KOPT-K1 (cell line): ENCODE results near the gene PIP5K1B.

Source experiments
- H3K27ac ChIP-seq: fragments of 200-600 bp; sonication (generic); 2 replicates; pipeline ENCODE4 v1.5.1; 2016; ENCODE audit warnings: antibody characterized with exemption, mild to moderate bottlenecking, low read depth, low read length; ENCODE audit not compliant: poor library complexity, severe bottlenecking
- H3K36me3 ChIP-seq: fragments of 200-600 bp; sonication (generic); 2 replicates; pipeline ENCODE4 v1.5.1; 2017; ENCODE audit warnings: antibody characterized with exemption, mild to moderate bottlenecking, low read length, moderate library complexity; ENCODE audit not compliant: insufficient read depth
- H3K9me3 ChIP-seq: fragments of 200-600 bp; sonication (generic); 2 replicates; pipeline ENCODE4 v1.5.1; 2017; ENCODE audit warnings: antibody characterized with exemption, low read length, mild to moderate bottlenecking; ENCODE audit not compliant: insufficient read depth, poor library complexity, severe bottlenecking

PIP5K1B gene

GRCh38 chr9:68717552-68718443 is 12.8 kb downstream of the PIP5K1B start:
- Histone ChIP-seq H3K36me3 (no peaks in the 10 kb centered on the region), H3K9me3 (no peaks in the 10 kb centered on the region), H3K27ac (no peak overlapping the region)

GRCh38 chr9:68719847-68720246 is 14.8 kb downstream of the PIP5K1B start:
- Histone ChIP-seq H3K27ac (no peak overlapping the region), H3K36me3 (no peaks in the 10 kb centered on the region), H3K9me3 (peaks cover 6% of the 10 kb centered on the region)

GRCh38 chr9:68720656-68721313 is 15.7 kb downstream of the PIP5K1B start:
- Histone ChIP-seq H3K36me3 (no peaks in the 10 kb centered on the region), H3K27ac (no peak overlapping the region), H3K9me3 (peaks cover 6% of the 10 kb centered on the region)

GRCh38 chr9:68721666-68722330 is 16.8 kb downstream of the PIP5K1B start:
- Histone ChIP-seq H3K36me3 (no peaks in the 10 kb centered on the region), H3K27ac (no peak overlapping the region), H3K9me3 (peaks cover 6% of the 10 kb centered on the region)

- Histone ChIP-seq H3K9me3 (peaks cover 6% of the 10 kb centered on the region), H3K36me3 (no peaks in the 10 kb centered on the region), H3K27ac (no peak overlapping the region)
Measured at GRCh38 chr9:68725070-68725469, 20.0 kb downstream of the PIP5K1B start.

GRCh38 chr9:68726489-68726888 is 21.4 kb downstream of the PIP5K1B start:
- no peaks in the 10 kb centered on the region for H3K36me3 ChIP-seq
- H3K9me3 ChIP-seq, result peaks cover 6% of the 10 kb centered on the region
- H3K27ac ChIP-seq, result no peak overlapping the region

GRCh38 chr9:68727636-68728035 is 22.6 kb downstream of the PIP5K1B start:
- Histone ChIP-seq H3K9me3 (peaks cover 6% of the 10 kb centered on the region), H3K36me3 (no peaks in the 10 kb centered on the region), H3K27ac (no peak overlapping the region)

GRCh38 chr9:68728731-68729130 is 23.7 kb downstream of the PIP5K1B start:
- no peak overlapping the region for H3K27ac ChIP-seq

GRCh38 chr9:68730570-68731235 is 25.7 kb downstream of the PIP5K1B start:
- no peak overlapping the region for H3K27ac ChIP-seq
- H3K36me3 ChIP-seq, result no peaks in the 10 kb centered on the region
- no peaks in the 10 kb centered on the region for H3K9me3 ChIP-seq

More at GRCh38 chr9:68728731-68729130, 23.7 kb downstream of the PIP5K1B start:
- Histone ChIP-seq H3K36me3 (no peaks in the 10 kb centered on the region), H3K9me3 (peaks cover 6% of the 10 kb centered on the region)

GRCh38 chr9:68731857-68732256 is 26.8 kb downstream of the PIP5K1B start:
- Histone ChIP-seq H3K36me3 (no peaks in the 10 kb centered on the region), H3K9me3 (no peaks in the 10 kb centered on the region), H3K27ac (no peak overlapping the region)

GRCh38 chr9:68732405-68733020 is 27.5 kb downstream of the PIP5K1B start:
- Histone ChIP-seq H3K36me3 (no peaks in the 10 kb centered on the region), H3K27ac (no peak overlapping the region), H3K9me3 (no peaks in the 10 kb centered on the region)

GRCh38 chr9:68733021-68733405 is 28.0 kb downstream of the PIP5K1B start:
- no peak overlapping the region for H3K27ac ChIP-seq
- no peaks in the 10 kb centered on the region for H3K9me3 ChIP-seq
- no peaks in the 10 kb centered on the region for H3K36me3 ChIP-seq

- Histone ChIP-seq H3K36me3 (no peaks in the 10 kb centered on the region), H3K27ac (no peak overlapping the region), H3K9me3 (no peaks in the 10 kb centered on the region)
Measured at GRCh38 chr9:68738358-68738757, 33.3 kb downstream of the PIP5K1B start.

GRCh38 chr9:68739621-68740174 is 34.7 kb downstream of the PIP5K1B start:
- no peak overlapping the region for H3K27ac ChIP-seq
- H3K9me3 ChIP-seq, result no peaks in the 10 kb centered on the region
- no peaks in the 10 kb centered on the region for H3K36me3 ChIP-seq
